NCI-H2196 (cell line): ENCODE results near the gene IRX2.

Experiments used
- DNase-seq: peaks from one replicate; lab custom pipeline; 2025; ENCODE audit not compliant: unreplicated experiment; lab: John Stamatoyannopoulos, UW

The IRX2 gene

GRCh38 chr5:2741956-2742355 is 9.5 kb downstream of the IRX2 start:
- DNase-seq: no peak

- no peak for DNase-seq
Observed at GRCh38 chr5:2740876-2741555, 10.5 kb downstream of the IRX2 start.

GRCh38 chr5:2740051-2740875 is 11.2 kb downstream of the IRX2 start:
- DNase-seq: no peak

GRCh38 chr5:2739360-2740050 is 12.0 kb downstream of the IRX2 start:
- no peak for DNase-seq

GRCh38 chr5:2738700-2739359 is 12.6 kb downstream of the IRX2 start:
- DNase-seq: no peak

GRCh38 chr5:2738156-2738699 is 13.2 kb downstream of the IRX2 start:
- no peak for DNase-seq

- no peak for DNase-seq
Observed at GRCh38 chr5:2737273-2738155, 14.0 kb downstream of the IRX2 start.

- no peak for DNase-seq
Observed at GRCh38 chr5:2736872-2737271, 14.6 kb downstream of the IRX2 start.

GRCh38 chr5:2735996-2736395 is 15.5 kb downstream of the IRX2 start:
- DNase-seq: no peak

- DNase-seq: peak; percentile 69
Observed at GRCh38 chr5:2732850-2733249, 18.6 kb downstream of the IRX2 start.

- DNase-seq: no peak
Observed at GRCh38 chr5:2732004-2732403, 19.5 kb downstream of the IRX2 start.

GRCh38 chr5:2729189-2729588 is 22.3 kb downstream of the IRX2 start:
- no peak for DNase-seq

- DNase-seq: no peak
Observed at GRCh38 chr5:2727550-2727949, 23.9 kb downstream of the IRX2 start.

- DNase-seq: no peak
Observed at GRCh38 chr5:2725980-2726765, 25.3 kb downstream of the IRX2 start.

GRCh38 chr5:2724831-2725230 is 26.6 kb downstream of the IRX2 start:
- DNase-seq: no peak

- no peak for DNase-seq
Observed at GRCh38 chr5:2724031-2724581, 27.4 kb downstream of the IRX2 start.

- DNase-seq: no peak
Observed at GRCh38 chr5:2722901-2723300, 28.6 kb downstream of the IRX2 start.

- DNase-seq: no peak
Observed at GRCh38 chr5:2721385-2722138, 29.9 kb downstream of the IRX2 start.
